Mesenteric fat pad (tissue), 1 donor: ENCODE measurements around the gene TMEM115. TPM values are rescaled to one million over a fixed set of nuclear protein-coding genes. Genes with fewer than 3 reads are reported as not detected.
"Not testable (repeated sequence)": the region's sequence is repeated elsewhere in the genome, so short reads cannot be mapped to it uniquely, and the experiment has no call there.

Experiments used
- DNase-seq: peaks from one replicate; pipeline ENCODE4 v3.0.0-alpha.2; 2020; ENCODE audit warnings: low spot score
- total RNA-seq: library from RNA; stranded (reverse); fragmentation: NEBNext Ultra II Directional; extraction: Animal tissue kit (Norgen Biotek cat#: 25700); gene quantifications from one replicate; pipeline ENCODE4 v1.2.1, GENCODE V29; 2021
- donor health status: DM: yes; HTN: yes; CAD: no.

The TMEM115 gene
- total RNA-seq, 1 donor from 2014 or later = 45.6 TPM

GRCh38 chr3:50319181-50319893 is 40.0 kb downstream of the TMEM115 start:
- DNase-seq = no peak

- no peak for DNase-seq
These were observed 40.7 kb downstream of the TMEM115 start for GRCh38 chr3:50318615-50319014.

GRCh38 chr3:50318163-50318562 is 41.2 kb downstream of the TMEM115 start:
- no peak for DNase-seq

DNA sequence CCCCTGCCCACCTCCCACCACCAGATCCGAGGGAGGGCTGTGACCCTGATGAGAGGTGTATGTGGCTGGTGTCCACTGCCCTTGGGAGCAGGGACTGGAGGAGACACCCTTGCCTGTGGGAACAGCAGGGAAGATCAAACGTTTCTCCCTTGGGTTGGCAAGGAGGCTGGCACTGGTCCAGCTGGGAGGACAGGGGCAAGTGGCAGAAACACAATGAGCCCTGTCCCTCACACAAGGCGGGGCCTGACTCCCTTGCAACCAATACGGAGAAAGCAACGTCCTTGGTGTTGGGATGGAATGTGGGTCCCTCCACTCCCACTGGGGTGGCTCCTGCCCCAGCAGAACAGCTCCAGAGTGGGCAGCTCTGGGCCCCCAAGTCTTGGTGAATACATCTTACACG is 42.0 kb downstream of the TMEM115 start:
- no peak for DNase-seq

- no peak for DNase-seq
These were observed 42.6 kb downstream of the TMEM115 start for GRCh38 chr3:50316657-50317242.

- DNase-seq = no peak
These were observed 44.5 kb downstream of the TMEM115 start for GRCh38 chr3:50314816-50315215.

- DNase-seq = no peak
These were observed 45.0 kb downstream of the TMEM115 start for GRCh38 chr3:50314342-50314741.

DNA sequence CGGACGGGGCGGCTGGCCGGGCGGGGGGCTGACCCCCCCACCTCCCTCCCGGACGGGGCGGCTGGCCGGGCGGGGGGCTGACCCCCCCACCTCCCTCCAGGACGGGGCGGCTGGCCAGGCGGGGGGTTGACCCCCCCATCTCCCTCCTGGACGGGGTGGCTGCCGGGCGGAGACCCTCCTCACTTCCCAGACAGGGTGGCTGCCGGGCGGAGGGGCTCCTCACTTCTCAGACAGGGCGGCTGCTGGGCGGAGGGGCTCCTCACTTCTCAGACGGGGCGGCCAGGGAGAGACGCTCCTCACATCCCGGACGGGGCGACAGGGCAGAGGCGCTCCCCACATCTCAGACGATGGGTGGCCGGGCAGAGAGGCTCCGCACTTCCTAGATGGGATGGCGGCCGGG is 47.3 kb downstream of the TMEM115 start:
- not testable (repeated sequence) for DNase-seq

Other genes starting within 250 kb of the TMEM115 start
- gene SEMA3F, start 204.2 kb downstream of the TMEM115 start, total RNA-seq = 51.5 TPM
- gene GNAT1, start 167.9 kb downstream of the TMEM115 start, total RNA-seq = not detected
- 0.39 TPM for gene SLC38A3, start 154.2 kb downstream of the TMEM115 start, total RNA-seq
- 309 TPM for gene GNAI2, start 123.3 kb downstream of the TMEM115 start, total RNA-seq
- 22.1 TPM for gene SEMA3B, start 90.4 kb downstream of the TMEM115 start, total RNA-seq
- gene LSMEM2, start 80.4 kb downstream of the TMEM115 start, total RNA-seq = not detected
- 105 TPM for gene IFRD2, start 67.1 kb downstream of the TMEM115 start, total RNA-seq
- gene HYAL3, start 60.1 kb downstream of the TMEM115 start, total RNA-seq = 1.4 TPM
- 10.2 TPM for gene NAA80, start 60.1 kb downstream of the TMEM115 start, total RNA-seq
- 11.2 TPM for gene HYAL1, start 55.9 kb downstream of the TMEM115 start, total RNA-seq
- 118 TPM for gene HYAL2, start 36.8 kb downstream of the TMEM115 start, total RNA-seq
- 27.4 TPM for gene TUSC2, start 31.3 kb downstream of the TMEM115 start, total RNA-seq
- gene RASSF1, start 18.7 kb downstream of the TMEM115 start, total RNA-seq = 45.3 TPM
- gene ZMYND10, start 13.8 kb downstream of the TMEM115 start, total RNA-seq = 0.71 TPM
- gene NPRL2, start 8.7 kb downstream of the TMEM115 start, total RNA-seq = 17.3 TPM
- 18.1 TPM for gene CYB561D2, start 8.7 kb downstream of the TMEM115 start, total RNA-seq
- 0.45 TPM for gene CACNA2D2, start 144.1 kb upstream of the TMEM115 start, total RNA-seq
- 8.9 TPM for gene C3orf18, start 208.2 kb upstream of the TMEM115 start, total RNA-seq
- gene HEMK1, start 210.0 kb upstream of the TMEM115 start, total RNA-seq = 15.5 TPM